GM12878 (cell line): ENCODE results near the gene CAMTA1. TPM values are rescaled to one million over a fixed set of nuclear protein-coding genes. Genes with fewer than 3 reads are reported as not detected.

ENCODE experiments used
- ATAC-seq: fragments of 200-7000 bp; cut with Tn5 transposase; 3 replicates; pipeline ENCODE4 v1.9.1; 2020; ENCODE audit warnings: mild to moderate bottlenecking, moderate library complexity
- BruUV-seq: library from RNA; stranded (reverse); fragments of 400-500 nt; replicated peaks from 2 replicates; lab custom pipeline; 2021; lab: Mats Ljungman, UMichigan
- CTCF ChIA-PET: fragments of 300-600 bp; sonication (Branson Sonifier 250); formaldehyde crosslinking; extraction: SDS; loops from one replicate; lab custom pipeline; 2021; ENCODE audit warnings: inconsistent platforms; lab: Yijun Ruan, JAX
- POLR2A ChIA-PET: fragments of 350-600 bp; formaldehyde crosslinking; extraction: SDS; loops from one replicate; lab custom pipeline; 2021; ENCODE audit warnings: inconsistent platforms; lab: Charles Lee
- RAD21 ChIA-PET: fragments of 300-600 bp; sonication (Branson Sonifier 250); formaldehyde crosslinking; loops from one replicate; lab custom pipeline; 2023; ENCODE audit warnings: antibody characterized with exemption; ENCODE audit not compliant: unreplicated experiment; lab: Charles Lee
- SMC1A ChIA-PET: fragments of 300-600 bp; sonication (Branson Sonifier 250); formaldehyde crosslinking; loops from one replicate; lab custom pipeline; 2023; ENCODE audit not compliant: unreplicated experiment, uncharacterized antibody; lab: Charles Lee
- DNase-seq: peaks from one replicate; pipeline ENCODE4 v3.0.0-alpha.2; 2011; ENCODE audit warnings: low read depth, low spot score
- FAIRE-seq: peaks from 3 replicates; lab custom pipeline; 2011; peaks lifted over from hg19 to GRCh38; lab: Jason Lieb, UNC
- H2AFZ ChIP-seq: 2 replicates; pipeline ENCODE4 v1.6.0; 2011; ENCODE audit warnings: low read depth, low read length, control low read depth; ENCODE audit not compliant: control insufficient read depth
- H3K27ac ChIP-seq: 2 replicates; pipeline ENCODE4 v1.5.1; 2011; ENCODE audit warnings: control low read depth; ENCODE audit not compliant: control insufficient read depth, insufficient read depth
- H3K27me3 ChIP-seq, 2 experiments: replicated peaks in 1 of 2; 2 replicates each; pipeline versions ENCODE4 v1.6.0 to v1.6.1; 2011; ENCODE audit warnings: low read length in 1 of 2; ENCODE audit not compliant: control insufficient read depth in 2 of 2, insufficient read depth in 2 of 2
- H3K36me3 ChIP-seq, 2 experiments: 2 replicates each; pipeline ENCODE4 v1.5.1; 2011; ENCODE audit warnings: low read length in 1 of 2; ENCODE audit not compliant: control insufficient read depth in 2 of 2, insufficient read depth in 2 of 2
- H3K4me1 ChIP-seq: 2 replicates; pipeline ENCODE4 v1.6.1; 2011; ENCODE audit warnings: mild to moderate bottlenecking, low read length, moderate library complexity, mixed read lengths; ENCODE audit not compliant: control insufficient read depth, insufficient read depth
- H3K4me2 ChIP-seq: 2 replicates; pipeline ENCODE4 v1.6.0; 2011; ENCODE audit warnings: control low read depth; ENCODE audit not compliant: control insufficient read depth, insufficient read depth
- H3K4me3 ChIP-seq: fragments of 200-600 bp; sonication (generic); 2 replicates; pipeline ENCODE4 v1.5.1; 2016
- H3K79me2 ChIP-seq: 2 replicates; pipeline ENCODE4 v1.6.0; 2011; ENCODE audit warnings: low read length; ENCODE audit not compliant: control insufficient read depth, insufficient read depth
- H3K9ac ChIP-seq: 2 replicates; pipeline ENCODE4 v1.8.0; 2011; ENCODE audit warnings: low read length, control low read depth, mixed read lengths; ENCODE audit not compliant: control insufficient read depth, insufficient read depth
- H3K9me3 ChIP-seq: replicated peaks from 3 replicates; pipeline ENCODE4 v1.5.1; 2011; ENCODE audit warnings: mild to moderate bottlenecking, low read length; ENCODE audit not compliant: control insufficient read depth, insufficient read depth
- H4K20me1 ChIP-seq: 2 replicates; pipeline ENCODE4 v1.6.0; 2011; ENCODE audit not compliant: control insufficient read depth, insufficient read depth
- EZH2 ChIP-seq: IDR thresholded peaks from 2 replicates; pipeline ENCODE4 v1.6.1; 2012; ENCODE audit warnings: low read depth, mild to moderate bottlenecking, control low read depth, inconsistent platforms, low read length, borderline replicate concordance; ENCODE audit not compliant: control insufficient read depth
- HDAC6 ChIP-seq: fragments of 200-600 bp; sonication (generic); IDR thresholded peaks from one replicate; pipeline ENCODE4 v1.8.0; 2017; ENCODE audit warnings: antibody characterized with exemption; ENCODE audit not compliant: unreplicated experiment
- KAT2A ChIP-seq: conservative IDR thresholded peaks from 2 replicates; pipeline ENCODE4 v1.6.1; 2011; ENCODE audit warnings: low read depth, low read length; ENCODE audit not compliant: control insufficient read depth
- MEF2A ChIP-seq: IDR thresholded peaks from 2 replicates; pipeline ENCODE4 v1.6.1; 2011; ENCODE audit warnings: low read depth, mild to moderate bottlenecking, low read length, moderate library complexity; ENCODE audit not compliant: insufficient read depth
- RB1 ChIP-seq: fragments of 450-650 bp; formaldehyde crosslinking; IDR thresholded peaks from 2 replicates; pipeline ENCODE4 v1.6.1; 2017; ENCODE audit warnings: mild to moderate bottlenecking, borderline replicate concordance
- SMARCA5 ChIP-seq: fragments of 450-650 bp; IDR thresholded peaks from 2 replicates; pipeline ENCODE4 v1.6.1; 2017; ENCODE audit warnings: mild to moderate bottlenecking
- WGBS: methylation state at CpG from one replicate; pipeline ENCODE4 v1.1.6; 2016; ENCODE audit warnings: low lambda C conversion rate; ENCODE audit not compliant: insufficient replicate concordance, insufficient coverage; ENCODE audit errors: missing lambda C conversion rate; 5-methylcytosine and 5-hydroxymethylcytosine counted together
- in situ Hi-C: fragments of 300-500 bp; cut with MboI; formaldehyde crosslinking; loops from 9 replicates; pipeline ENCODE4 v1.14.3; 2018; ENCODE audit warnings: mixed read lengths
- intact Hi-C: fragments of 100-400 bp; cut with micrococcal nuclease; formaldehyde crosslinking; loops from one replicate; pipeline ENCODE4 v1.14.2; 2022; ENCODE audit not compliant: unreplicated experiment
- polyA plus RNA-seq, 11 experiments: library from polyadenylated mRNA; depleted of rRNA in 4 of 11; unstranded in 6 of 11; stranded (reverse) in 5 of 11; fragments of >200 nt; fragmentation: Nextera tagmentation in 4 of 11; fragmentation: Illumina TruSeq in 1 of 11; extraction: Ambion mirVana in 4 of 11; extraction: Trizol in 1 of 11; gene quantifications; 1 replicate in 1 of 11; 2 replicates in 10 of 11; pipeline versions ENCODE4 v1.2.1 to v1.2.3, GENCODE V29; 2011 to 2016; ENCODE audit warnings: inconsistent platforms in 2 of 11, missing spikeins in 2 of 11, low read depth in 1 of 11
- total RNA-seq, 4 experiments: library from RNA; depleted of rRNA in 3 of 4; stranded (reverse); fragments of >200 nt in 3 of 4; fragmentation: Illumina TruSeq in 1 of 4; extraction: Trizol in 1 of 4; gene quantifications; 2 replicates each; pipeline versions ENCODE4 v1.2.1 to v1.2.3, GENCODE V29; 2013 to 2021
- TF ChIP-seq, protein P1 (sequence below): fragments of 450-650 bp; IDR thresholded peaks from 2 replicates; pipeline ENCODE4 v1.6.1; 2016; ENCODE audit warnings: mild to moderate bottlenecking, moderate library complexity, borderline replicate concordance

The CAMTA1 gene
- total and polyA plus RNA-seq, 10 of the 15 experiments (the other 5 are each of a cell fraction or from before 2014, with no cell fraction given), result 37.7 to 148 (median 76.4) TPM

DNA sequence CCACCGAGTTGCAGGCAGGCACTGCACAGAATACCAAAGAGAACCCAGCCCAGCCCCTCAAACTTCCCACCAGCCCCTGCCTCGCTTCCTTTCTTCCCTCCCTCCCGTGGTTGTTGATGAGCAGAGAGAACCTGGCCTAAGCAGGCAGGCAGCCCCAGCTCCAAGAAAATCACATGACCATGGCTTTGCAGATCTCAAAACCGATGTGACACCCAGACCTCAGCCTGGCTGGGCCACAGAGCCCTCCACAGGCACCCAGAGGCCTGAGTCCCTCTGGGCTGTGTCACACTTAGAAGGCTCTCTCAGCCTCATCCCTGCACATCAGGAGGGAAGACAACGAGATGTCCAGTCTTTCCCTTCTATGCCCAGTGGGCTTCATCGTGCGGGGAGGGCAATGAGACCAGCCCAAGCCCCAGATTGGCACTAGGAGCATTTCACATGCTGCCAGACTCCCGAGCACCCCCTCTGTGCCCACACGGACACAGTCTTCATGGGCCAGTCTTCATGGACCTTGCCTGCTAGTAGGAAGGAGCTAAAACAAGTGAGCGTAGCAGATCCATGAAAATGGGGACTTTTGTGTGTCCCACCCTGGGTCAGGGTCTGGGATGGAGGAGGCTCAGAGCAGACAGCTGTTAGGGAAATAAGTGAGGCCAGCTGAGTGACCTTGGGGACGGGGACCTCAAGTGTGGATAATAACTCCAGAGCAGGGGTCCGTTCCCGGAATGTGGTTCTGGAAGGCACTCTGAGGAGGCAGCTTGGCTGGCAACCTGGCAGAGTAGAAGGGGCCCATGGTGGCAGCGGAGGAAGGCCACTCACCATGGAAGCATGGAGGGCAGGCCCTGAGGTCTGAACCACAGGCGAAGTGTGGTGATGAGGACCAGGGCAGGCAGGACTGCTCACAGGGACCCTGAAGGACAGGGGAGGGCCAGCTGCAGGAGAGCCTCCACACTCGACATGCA, 781.4 kb downstream of the CAMTA1 start:
- Histone ChIP-seq H4K20me1 (no peaks in the 10 kb centered on the region), H3K27ac (no peak overlapping the region), H3K4me2 (no peak overlapping the region), H2AFZ (no peak overlapping the region), H3K4me1 (no peaks in the 10 kb centered on the region), H3K79me2 (no peaks in the 10 kb centered on the region), H3K27me3 (no peaks in the 10 kb centered on the region), H3K4me3 (no peak overlapping the region), H3K36me3 (no peaks in the 10 kb centered on the region), H3K9ac (no peak overlapping the region)
- in situ Hi-C loops (no loop called here), intact Hi-C loops (no loop called here)
- DNase-seq (no peak), ATAC-seq (no peak)
- POLR2A ChIA-PET, result no interaction called here
- BruUV-seq, result no TSS peak
- CTCF ChIA-PET, result no interaction called here
- 12% methylated on average over 16 of the region's 16 CpGs for WGBS
- SMC1A ChIA-PET, result no interaction called here
- TF ChIP-seq EZH2, result no peak
- TF ChIP-seq, protein P1, sequence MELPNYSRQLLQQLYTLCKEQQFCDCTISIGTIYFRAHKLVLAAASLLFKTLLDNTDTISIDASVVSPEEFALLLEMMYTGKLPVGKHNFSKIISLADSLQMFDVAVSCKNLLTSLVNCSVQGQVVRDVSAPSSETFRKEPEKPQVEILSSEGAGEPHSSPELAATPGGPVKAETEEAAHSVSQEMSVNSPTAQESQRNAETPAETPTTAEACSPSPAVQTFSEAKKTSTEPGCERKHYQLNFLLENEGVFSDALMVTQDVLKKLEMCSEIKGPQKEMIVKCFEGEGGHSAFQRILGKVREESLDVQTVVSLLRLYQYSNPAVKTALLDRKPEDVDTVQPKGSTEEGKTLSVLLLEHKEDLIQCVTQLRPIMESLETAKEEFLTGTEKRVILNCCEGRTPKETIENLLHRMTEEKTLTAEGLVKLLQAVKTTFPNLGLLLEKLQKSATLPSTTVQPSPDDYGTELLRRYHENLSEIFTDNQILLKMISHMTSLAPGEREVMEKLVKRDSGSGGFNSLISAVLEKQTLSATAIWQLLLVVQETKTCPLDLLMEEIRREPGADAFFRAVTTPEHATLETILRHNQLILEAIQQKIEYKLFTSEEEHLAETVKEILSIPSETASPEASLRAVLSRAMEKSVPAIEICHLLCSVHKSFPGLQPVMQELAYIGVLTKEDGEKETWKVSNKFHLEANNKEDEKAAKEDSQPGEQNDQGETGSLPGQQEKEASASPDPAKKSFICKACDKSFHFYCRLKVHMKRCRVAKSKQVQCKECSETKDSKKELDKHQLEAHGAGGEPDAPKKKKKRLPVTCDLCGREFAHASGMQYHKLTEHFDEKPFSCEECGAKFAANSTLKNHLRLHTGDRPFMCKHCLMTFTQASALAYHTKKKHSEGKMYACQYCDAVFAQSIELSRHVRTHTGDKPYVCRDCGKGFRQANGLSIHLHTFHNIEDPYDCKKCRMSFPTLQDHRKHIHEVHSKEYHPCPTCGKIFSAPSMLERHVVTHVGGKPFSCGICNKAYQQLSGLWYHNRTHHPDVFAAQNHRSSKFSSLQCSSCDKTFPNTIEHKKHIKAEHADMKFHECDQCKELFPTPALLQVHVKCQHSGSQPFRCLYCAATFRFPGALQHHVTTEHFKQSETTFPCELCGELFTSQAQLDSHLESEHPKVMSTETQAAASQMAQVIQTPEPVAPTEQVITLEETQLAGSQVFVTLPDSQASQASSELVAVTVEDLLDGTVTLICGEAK, result no peak
- TF ChIP-seq RB1, result no peak
- TF ChIP-seq MEF2A, result no peak
- no peak for TF ChIP-seq KAT2A
- TF ChIP-seq SMARCA5, result no peak
- TF ChIP-seq HDAC6, result no peak
- TF ChIP-seq, all 136 proteins: peak for 0
- RAD21 ChIA-PET, result no interaction called here
- H3K9me3 ChIP-seq, result no peaks in the 10 kb centered on the region; the same call in 2 of the 3 replicates
- FAIRE-seq, result no peak
